Measurements from ENCODE around the gene DAPK1.

DAPK1 gene

GRCh38 chr9:87734106-87734505 is 236.4 kb downstream of the DAPK1 start:
- TF ChIP-seq EP300 (IDR thresholded peaks at IDR 0.05; ENCODE audit: borderline replicate concordance) (no peak), CEBPB (IDR thresholded peaks at IDR 0.05) (no peak), TEAD4 (IDR thresholded peaks at IDR 0.05) (no peak), RAD21 (IDR thresholded peaks at IDR 0.05; ENCODE audit: low read depth) (no peak), ZBTB7A (IDR thresholded peaks at IDR 0.05; ENCODE audit: low read depth) (no peak), REST (IDR thresholded peaks at IDR 0.05; ENCODE audit: low read depth) (no peak), MAX (IDR thresholded peaks at IDR 0.05) (no peak), TCF12 (IDR thresholded peaks at IDR 0.05; ENCODE audit: low read depth) (no peak), USF1 (IDR thresholded peaks at IDR 0.05) (no peak), NFIC (IDR thresholded peaks at IDR 0.05) (no peak), CREB1 (IDR thresholded peaks at IDR 0.05; ENCODE audit: low read depth) (no peak), YY1 (IDR thresholded peaks at IDR 0.05; ENCODE audit: low read depth) (no peak), TAF1 (IDR thresholded peaks at IDR 0.05; ENCODE audit: low read depth) (no peak), FOXM1 (IDR thresholded peaks at IDR 0.05; ENCODE audit: borderline replicate concordance, low read depth) (no peak), EGR1 (IDR thresholded peaks at IDR 0.05) (no peak)

GRCh38 chr9:87739546-87739945 is 241.9 kb downstream of the DAPK1 start:
- TF ChIP-seq TCF12 (IDR thresholded peaks at IDR 0.05; ENCODE audit: low read depth) (no peak), USF1 (IDR thresholded peaks at IDR 0.05) (no peak), EGR1 (IDR thresholded peaks at IDR 0.05) (no peak), ZBTB7A (IDR thresholded peaks at IDR 0.05; ENCODE audit: low read depth) (no peak), CEBPB (IDR thresholded peaks at IDR 0.05) (no peak), REST (IDR thresholded peaks at IDR 0.05; ENCODE audit: low read depth) (no peak), CREB1 (IDR thresholded peaks at IDR 0.05; ENCODE audit: low read depth) (no peak), TEAD4 (IDR thresholded peaks at IDR 0.05) (no peak), MAX (IDR thresholded peaks at IDR 0.05) (no peak), NFIC (IDR thresholded peaks at IDR 0.05) (no peak), FOXM1 (IDR thresholded peaks at IDR 0.05; ENCODE audit: borderline replicate concordance, low read depth) (no peak), TAF1 (IDR thresholded peaks at IDR 0.05; ENCODE audit: low read depth) (no peak), EP300 (IDR thresholded peaks at IDR 0.05; ENCODE audit: borderline replicate concordance) (no peak)

- no peak for TF ChIP-seq NFIC (IDR thresholded peaks at IDR 0.05)
- TF ChIP-seq ZBTB7A (IDR thresholded peaks at IDR 0.05; ENCODE audit: low read depth), result no peak
- no peak for TF ChIP-seq EP300 (IDR thresholded peaks at IDR 0.05; ENCODE audit: borderline replicate concordance)
- TF ChIP-seq RAD21 (IDR thresholded peaks at IDR 0.05; ENCODE audit: low read depth), result no peak
- no peak for TF ChIP-seq TEAD4 (IDR thresholded peaks at IDR 0.05)
- TF ChIP-seq FOXM1 (IDR thresholded peaks at IDR 0.05; ENCODE audit: borderline replicate concordance, low read depth), result no peak
- no peak for TF ChIP-seq TAF1 (IDR thresholded peaks at IDR 0.05; ENCODE audit: low read depth)
- TF ChIP-seq MAX (IDR thresholded peaks at IDR 0.05), result no peak
- no peak for TF ChIP-seq EGR1 (IDR thresholded peaks at IDR 0.05)
- no peak for TF ChIP-seq USF1 (IDR thresholded peaks at IDR 0.05)
- TF ChIP-seq REST (IDR thresholded peaks at IDR 0.05; ENCODE audit: low read depth), result no peak
Measured at GRCh38 chr9:87740209-87740608, 242.5 kb downstream of the DAPK1 start.

GRCh38 chr9:87741326-87741725 is 243.7 kb downstream of the DAPK1 start:
- no peak for TF ChIP-seq TCF12 (IDR thresholded peaks at IDR 0.05; ENCODE audit: low read depth)
- no peak for TF ChIP-seq EP300 (IDR thresholded peaks at IDR 0.05; ENCODE audit: borderline replicate concordance)

Data from Ishikawa (cell line).